ENCODE data around the gene APMAP.

- TF ChIP-seq CTCF (IDR thresholded peaks at IDR 0.05) (no peak), POLR2A (IDR thresholded peaks at IDR 0.05) (no peak)
These were observed 22.3 kb upstream of the APMAP start for GRCh38 chr20:25014816-25015215.

Measured in uterus (tissue), 2 donors.